Neural cell (in vitro differentiated cells): Measurements from ENCODE around the gene KLHL11. TPM values are rescaled to one million over a fixed set of nuclear protein-coding genes. Genes with fewer than 3 reads are reported as not detected.

Experiments
- H2AFZ ChIP-seq: fragments of 200-600, 300-800 bp; sonication (generic), shearing (Covaris generic); 2 replicates; pipeline ENCODE4 v1.6.0; 2014; ENCODE audit warnings: low read depth, mild to moderate bottlenecking, antibody characterized with exemption, low read length, moderate library complexity
- H3F3A ChIP-seq: fragments of 200-600 bp; shearing (Covaris generic); 2 replicates; pipeline ENCODE4 v1.6.1; 2016; ENCODE audit warnings: mild to moderate bottlenecking, moderate library complexity, mixed read lengths, antibody characterized with exemption, low read length; ENCODE audit not compliant: insufficient read depth, poor library complexity, severe bottlenecking
- H3K27ac ChIP-seq: fragments of 200-600, 300-800 bp; sonication (generic), shearing (Covaris generic); 2 replicates; pipeline ENCODE4 v1.5.1; 2014; ENCODE audit warnings: mild to moderate bottlenecking, low read length, moderate library complexity
- H3K27me3 ChIP-seq: fragments of 300-800, 200-600 bp; sonication (generic), shearing (Covaris generic); 2 replicates; pipeline ENCODE4 v1.6.0; 2014; ENCODE audit warnings: mild to moderate bottlenecking, low read depth, low read length, moderate library complexity; ENCODE audit not compliant: insufficient read depth
- H3K36me3 ChIP-seq: fragments of 300-800, 200-600 bp; sonication (generic), shearing (Covaris generic); 2 replicates; pipeline ENCODE4 v1.5.1; 2014; ENCODE audit warnings: mild to moderate bottlenecking, antibody characterized with exemption, low read length, moderate library complexity; ENCODE audit not compliant: insufficient read depth
- H3K4me2 ChIP-seq: fragments of 300-800, 200-600 bp; sonication (generic), shearing (Covaris generic); 2 replicates; pipeline ENCODE4 v1.6.0; 2014; ENCODE audit warnings: mild to moderate bottlenecking, low read length
- H3K4me3 ChIP-seq: fragments of 300-800, 200-600 bp; sonication (generic), shearing (Covaris generic); 2 replicates; pipeline ENCODE4 v1.5.1; 2014; ENCODE audit warnings: mild to moderate bottlenecking, low read length, moderate library complexity
- H3K79me2 ChIP-seq: fragments of 200-600 bp; shearing (Covaris generic); replicated peaks from 2 replicates; pipeline ENCODE4 v1.6.0; 2014; ENCODE audit warnings: mild to moderate bottlenecking, low read length, moderate library complexity; ENCODE audit not compliant: insufficient read depth
- H3K9ac ChIP-seq: fragments of 300-800, 200-600 bp; sonication (generic), shearing (Covaris generic); 2 replicates; pipeline ENCODE4 v1.6.1; 2016; ENCODE audit warnings: mild to moderate bottlenecking, low read length, mixed read lengths
- H3K9me2 ChIP-seq: fragments of 200-600 bp; shearing (Covaris generic); 2 replicates; pipeline ENCODE4 v1.6.1; 2016; ENCODE audit warnings: mild to moderate bottlenecking, low read length, mixed read lengths; ENCODE audit not compliant: insufficient read depth
- H3K9me3 ChIP-seq: fragments of 200-600, 300-800 bp; sonication (generic), shearing (Covaris generic); 2 replicates; pipeline ENCODE4 v1.6.1; 2016; ENCODE audit warnings: mild to moderate bottlenecking, mixed run types, low read length, moderate library complexity, mixed read lengths
- H4K20me1 ChIP-seq: fragments of 200-600 bp; shearing (Covaris generic); 2 replicates; pipeline ENCODE4 v1.6.1; 2016; ENCODE audit warnings: mild to moderate bottlenecking, mixed run types; ENCODE audit not compliant: insufficient read depth
- CTCF ChIP-seq: fragments of 450-650 bp; IDR thresholded peaks from 2 replicates; pipeline ENCODE4 v1.5.1; 2014; ENCODE audit warnings: antibody characterized with exemption, mild to moderate bottlenecking, moderate library complexity; ENCODE audit not compliant: poor library complexity, severe bottlenecking
- EP300 ChIP-seq: fragments of 450-650 bp; conservative IDR thresholded peaks from 2 replicates; pipeline ENCODE4 v1.6.1; 2014; ENCODE audit warnings: antibody characterized with exemption, mild to moderate bottlenecking, moderate library complexity; ENCODE audit not compliant: poor library complexity, severe bottlenecking
- EZH2 ChIP-seq: fragments of 200-600, 300-800 bp; shearing (Covaris generic), sonication (generic); IDR thresholded peaks from 2 replicates; pipeline ENCODE4 v1.6.1; 2014; ENCODE audit warnings: antibody characterized with exemption, low read length, borderline replicate concordance, mild to moderate bottlenecking; ENCODE audit not compliant: insufficient read depth, poor library complexity, severe bottlenecking
- MXI1 ChIP-seq: fragments of 450-650 bp; conservative IDR thresholded peaks from 2 replicates; pipeline ENCODE4 v1.6.1; 2014; ENCODE audit warnings: antibody characterized with exemption, mild to moderate bottlenecking; ENCODE audit not compliant: poor library complexity, severe bottlenecking
- POLR2AphosphoS5 ChIP-seq: IDR thresholded peaks from 2 replicates; pipeline ENCODE4 v1.6.1; 2012
- RAD21 ChIP-seq: fragments of 450-650 bp; conservative IDR thresholded peaks from 2 replicates; pipeline ENCODE4 v1.6.1; 2014; ENCODE audit warnings: antibody characterized with exemption, mild to moderate bottlenecking, moderate library complexity
- REST ChIP-seq: IDR thresholded peaks from 2 replicates; pipeline ENCODE4 v1.6.1; 2012; ENCODE audit warnings: borderline replicate concordance
- SMC3 ChIP-seq: fragments of 450-650 bp; conservative IDR thresholded peaks from 2 replicates; pipeline ENCODE4 v1.6.1; 2014; ENCODE audit warnings: antibody characterized with exemption, mild to moderate bottlenecking, moderate library complexity; ENCODE audit not compliant: poor library complexity
- TAF1 ChIP-seq: IDR thresholded peaks from 2 replicates; pipeline ENCODE4 v1.6.1; 2012; ENCODE audit warnings: low read depth
- polyA plus RNA-seq: library from polyadenylated mRNA; depleted of rRNA; stranded (reverse); fragments of >200 nt; gene quantifications from 2 replicates; pipeline ENCODE4 v1.2.3, GENCODE V29; 2014

KLHL11 gene
- polyA plus RNA-seq, 1 donor from 2014 or later: 30.3 TPM

- peak overlapping the region; percentile 66 for H3K27ac ChIP-seq
- H2AFZ ChIP-seq: peak overlapping the region; percentile 56
Measured at GRCh38 chr17:41810659-41811548, 54.3 kb downstream of the KLHL11 start.

More at GRCh38 chr17:41810659-41811548, 54.3 kb downstream of the KLHL11 start:
- no peak for TF ChIP-seq RAD21
- no peak for TF ChIP-seq REST
- TF ChIP-seq MXI1: no peak
- no peak for TF ChIP-seq EZH2
- TF ChIP-seq POLR2AphosphoS5: no peak
- TF ChIP-seq CTCF: no peak
- TF ChIP-seq SMC3: no peak
- TF ChIP-seq TAF1: no peak
- no peak for TF ChIP-seq EP300
- no peaks in the 10 kb centered on the region for H4K20me1 ChIP-seq
- no peaks in the 10 kb centered on the region for H3F3A ChIP-seq
- H3K9me3 ChIP-seq: no peaks in the 10 kb centered on the region
- peak overlapping the region; percentile 81 for H3K4me3 ChIP-seq
- H3K4me2 ChIP-seq: peak overlapping the region; percentile 51
- peak overlapping the region; percentile 83 for H3K9ac ChIP-seq
- peaks cover 3% of the 10 kb centered on the region for H3K79me2 ChIP-seq
- H3K27me3 ChIP-seq: no peaks in the 10 kb centered on the region
- H3K36me3 ChIP-seq: no peaks in the 10 kb centered on the region
- no peaks in the 10 kb centered on the region for H3K9me2 ChIP-seq
